ENCODE results near the gene LIN7B. TPM values are rescaled to one million over a fixed set of nuclear protein-coding genes. Genes with fewer than 3 reads are reported as not detected.

LIN7B gene
- total RNA-seq, 1 experiment from 2014 or later, result 2.6 TPM

DNA sequence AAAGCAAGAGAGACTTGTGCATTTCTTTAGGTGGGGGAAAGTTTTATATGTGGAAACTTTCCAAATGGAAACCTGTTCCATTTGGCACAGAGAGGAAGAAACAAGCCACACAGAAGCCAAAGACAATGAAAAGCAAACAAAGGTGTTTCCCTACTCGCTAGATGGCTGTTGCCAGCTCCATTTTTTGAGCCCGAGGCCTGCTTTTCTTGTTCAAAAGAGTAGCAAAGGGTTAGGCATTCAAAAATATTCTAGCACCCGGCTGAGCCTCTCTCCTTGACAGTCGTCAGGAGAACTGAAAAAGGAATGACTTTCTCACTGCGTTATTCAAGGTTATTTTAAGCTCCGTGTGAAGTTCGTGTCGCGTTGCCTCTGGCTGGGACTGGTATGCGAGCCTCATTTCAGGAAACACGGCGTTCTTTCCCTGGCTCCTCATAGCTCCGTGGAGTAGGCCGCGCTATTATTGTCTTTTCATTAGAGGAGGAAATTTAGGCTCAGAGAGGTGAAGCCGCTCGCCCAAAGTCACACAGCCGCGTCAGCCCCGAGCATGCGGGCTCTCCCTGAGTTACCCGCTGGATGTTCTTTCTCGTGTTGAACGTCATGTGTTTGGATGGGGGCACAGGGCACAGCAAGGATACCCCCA is 51.1 kb downstream of the LIN7B start:
- no peaks in the 10 kb centered on the region for H3K4me1 Mint-ChIP-seq (ENCODE audit: insufficient read depth, unreplicated experiment)
- intact Hi-C loops (cut with micrococcal nuclease), result no loop called here
- DNase-seq (ENCODE audit: unreplicated experiment), result no peak
- no peak overlapping the region for H3K27ac Mint-ChIP-seq (ENCODE audit: low read depth, unreplicated experiment)
- TF ChIP-seq, protein P1, sequence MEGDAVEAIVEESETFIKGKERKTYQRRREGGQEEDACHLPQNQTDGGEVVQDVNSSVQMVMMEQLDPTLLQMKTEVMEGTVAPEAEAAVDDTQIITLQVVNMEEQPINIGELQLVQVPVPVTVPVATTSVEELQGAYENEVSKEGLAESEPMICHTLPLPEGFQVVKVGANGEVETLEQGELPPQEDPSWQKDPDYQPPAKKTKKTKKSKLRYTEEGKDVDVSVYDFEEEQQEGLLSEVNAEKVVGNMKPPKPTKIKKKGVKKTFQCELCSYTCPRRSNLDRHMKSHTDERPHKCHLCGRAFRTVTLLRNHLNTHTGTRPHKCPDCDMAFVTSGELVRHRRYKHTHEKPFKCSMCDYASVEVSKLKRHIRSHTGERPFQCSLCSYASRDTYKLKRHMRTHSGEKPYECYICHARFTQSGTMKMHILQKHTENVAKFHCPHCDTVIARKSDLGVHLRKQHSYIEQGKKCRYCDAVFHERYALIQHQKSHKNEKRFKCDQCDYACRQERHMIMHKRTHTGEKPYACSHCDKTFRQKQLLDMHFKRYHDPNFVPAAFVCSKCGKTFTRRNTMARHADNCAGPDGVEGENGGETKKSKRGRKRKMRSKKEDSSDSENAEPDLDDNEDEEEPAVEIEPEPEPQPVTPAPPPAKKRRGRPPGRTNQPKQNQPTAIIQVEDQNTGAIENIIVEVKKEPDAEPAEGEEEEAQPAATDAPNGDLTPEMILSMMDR (IDR thresholded peaks at IDR 0.05; ENCODE audit: unreplicated experiment), result no peak
- BruUV-seq (replicated peaks), result no TSS peak
- no peak overlapping the region for H3K4me3 Mint-ChIP-seq (ENCODE audit: unreplicated experiment)
- ChIA-PET POLR2A (no interaction called here), CTCF (interaction anchor here (0.6 kb wide), 1 partner anchor 109 kb away, joined by 3 read pairs; no protein-coding TSS in a partner anchor)
- H3K36me3 Mint-ChIP-seq (ENCODE audit: insufficient read depth, unreplicated experiment), result no peaks in the 10 kb centered on the region
- no peaks in the 10 kb centered on the region for H3K27me3 Mint-ChIP-seq (ENCODE audit: insufficient read depth, unreplicated experiment)
- no peaks in the 10 kb centered on the region for H3K9me3 Mint-ChIP-seq (ENCODE audit: unreplicated experiment)

DNA sequence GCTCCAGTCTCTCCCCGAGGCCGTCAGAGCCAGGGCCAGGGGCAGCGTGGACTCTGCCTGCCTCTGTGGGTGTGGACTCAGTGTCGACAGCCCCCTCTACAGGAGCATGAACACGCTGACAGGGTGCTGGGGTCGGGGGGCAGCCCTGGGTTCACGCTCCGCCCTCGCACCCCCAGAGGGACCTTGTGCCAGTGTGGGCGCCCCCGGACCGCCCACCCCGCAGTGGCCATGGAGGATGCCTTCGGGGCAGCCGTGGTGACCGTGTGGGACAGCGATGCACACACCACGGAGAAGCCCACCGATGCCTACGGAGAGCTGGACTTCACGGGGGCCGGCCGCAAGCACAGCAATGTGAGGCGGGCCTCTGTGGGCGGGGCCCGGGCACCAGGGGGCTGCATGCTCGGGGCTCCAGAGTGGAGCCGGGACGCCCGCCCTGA is 51.7 kb downstream of the LIN7B start:
- TF ChIP-seq, protein P1 (IDR thresholded peaks at IDR 0.05; ENCODE audit: unreplicated experiment), result no peak
- POLR2A ChIA-PET, result no interaction called here
- H3K27ac Mint-ChIP-seq (ENCODE audit: low read depth, unreplicated experiment), result no peak overlapping the region
- H3K27me3 Mint-ChIP-seq (ENCODE audit: insufficient read depth, unreplicated experiment), result no peaks in the 10 kb centered on the region
- no TSS peak for BruUV-seq (replicated peaks)
- intact Hi-C loops (cut with micrococcal nuclease), result no loop called here
- H3K9me3 Mint-ChIP-seq (ENCODE audit: unreplicated experiment), result no peaks in the 10 kb centered on the region
- DNase-seq (ENCODE audit: unreplicated experiment), result no peak
- no peaks in the 10 kb centered on the region for H3K4me1 Mint-ChIP-seq (ENCODE audit: insufficient read depth, unreplicated experiment)
- H3K4me3 Mint-ChIP-seq (ENCODE audit: unreplicated experiment), result no peak overlapping the region
- CTCF ChIA-PET, result interaction anchor here (0.6 kb wide), 1 partner anchor 1858 kb away, joined by 3 read pairs; no protein-coding TSS in a partner anchor
- peaks cover 5% of the 10 kb centered on the region for H3K36me3 Mint-ChIP-seq (ENCODE audit: insufficient read depth, unreplicated experiment)

- no peaks in the 10 kb centered on the region for H3K27me3 Mint-ChIP-seq (ENCODE audit: insufficient read depth, unreplicated experiment)
- TF ChIP-seq, protein P1 (IDR thresholded peaks at IDR 0.05; ENCODE audit: unreplicated experiment), result no peak
- H3K4me1 Mint-ChIP-seq (ENCODE audit: insufficient read depth, unreplicated experiment), result no peaks in the 10 kb centered on the region
- peaks cover 5% of the 10 kb centered on the region for H3K36me3 Mint-ChIP-seq (ENCODE audit: insufficient read depth, unreplicated experiment)
- no peak overlapping the region for H3K27ac Mint-ChIP-seq (ENCODE audit: low read depth, unreplicated experiment)
- no peaks in the 10 kb centered on the region for H3K9me3 Mint-ChIP-seq (ENCODE audit: unreplicated experiment)
- CTCF ChIA-PET, result no interaction called here
- no peak for DNase-seq (ENCODE audit: unreplicated experiment)
- no peak overlapping the region for H3K4me3 Mint-ChIP-seq (ENCODE audit: unreplicated experiment)
- intact Hi-C loops (cut with micrococcal nuclease), result no loop called here
- BruUV-seq (replicated peaks), result no TSS peak
- POLR2A ChIA-PET, result no interaction called here
Observed at GRCh38 chr19:49167857-49168409, 53.8 kb downstream of the LIN7B start.

Other genes with a start within 250 kb of the LIN7B start
- 10.1 and 11.9 TPM in 2 replicates for gene PLEKHA4, start 245.8 kb upstream of the LIN7B start, total RNA-seq (2022)
- gene PPP1R15A, start 241.9 kb upstream of the LIN7B start, total RNA-seq (2022), result 207 and 248 TPM in 2 replicates
- gene TULP2, start 215.6 kb upstream of the LIN7B start, total RNA-seq (2022), result not detected in 2 replicates
- gene NUCB1, start 214.1 kb upstream of the LIN7B start, total RNA-seq (2022), result 61.4 and 76.8 TPM in 2 replicates
- gene DHDH, start 180.7 kb upstream of the LIN7B start, total RNA-seq (2022), result not detected in 2 replicates
- gene BAX, start 159.5 kb upstream of the LIN7B start, total RNA-seq (2022), result 130 and 152 TPM in 2 replicates
- 275 and 390 TPM in 2 replicates for gene FTL, start 149.1 kb upstream of the LIN7B start, total RNA-seq (2022)
- gene GYS1, start 121.1 kb upstream of the LIN7B start, total RNA-seq (2022), result 29.7 and 42.7 TPM in 2 replicates
- 126 and 156 TPM in 2 replicates for gene RUVBL2, start 120.5 kb upstream of the LIN7B start, total RNA-seq (2022)
- gene LHB, start 97.3 kb upstream of the LIN7B start, total RNA-seq (2022), result not detected in 2 replicates
- gene CGB3, start 90.0 kb upstream of the LIN7B start, total RNA-seq (2022), result not detected in 2 replicates
- not detected in 2 replicates for gene CGB2, start 82.5 kb upstream of the LIN7B start, total RNA-seq (2022)
- gene CGB1, start 77.5 kb upstream of the LIN7B start, total RNA-seq (2022), result not detected in 2 replicates
- not detected in 2 replicates for gene CGB5, start 70.5 kb upstream of the LIN7B start, total RNA-seq (2022)
- 1.3 TPM in 1 of 2 replicates, not detected in the other for gene CGB8, start 65.3 kb upstream of the LIN7B start, total RNA-seq (2022)
- gene CGB7, start 56.6 kb upstream of the LIN7B start, total RNA-seq (2022), result 2.3 and 2.5 TPM in 2 replicates
- 6.0 and 7.8 TPM in 2 replicates for gene NTF4, start 49.6 kb upstream of the LIN7B start, total RNA-seq (2022)
- gene KCNA7, start 41.7 kb upstream of the LIN7B start, total RNA-seq (2022), result not detected in 2 replicates
- gene SNRNP70, start 28.9 kb upstream of the LIN7B start, total RNA-seq (2022), result 199 and 200 TPM in 2 replicates
- gene C19orf73, start 4.8 kb downstream of the LIN7B start, total RNA-seq (2022), result 2.4 and 3.2 TPM in 2 replicates
- 6.7 and 8.0 TPM in 2 replicates for gene PPFIA3, start 5.2 kb downstream of the LIN7B start, total RNA-seq (2022)
- not detected in 2 replicates for gene HRC, start 41.0 kb downstream of the LIN7B start, total RNA-seq (2022)
- 21.2 and 21.4 TPM in 2 replicates for gene TRPM4, start 43.4 kb downstream of the LIN7B start, total RNA-seq (2022)
- gene SLC6A16, start 210.8 kb downstream of the LIN7B start, total RNA-seq (2022), result 0.39 TPM in 1 of 2 replicates, not detected in the other
- gene CD37, start 221.0 kb downstream of the LIN7B start, total RNA-seq (2022), result not detected in 2 replicates
- gene TEAD2, start 248.0 kb downstream of the LIN7B start, total RNA-seq (2022), result 3.5 and 6.2 TPM in 2 replicates
- gene DKKL1, start 249.5 kb downstream of the LIN7B start, total RNA-seq (2022), result 0.56 TPM in 1 of 2 replicates, not detected in the other

Measured in MCF 10A (cell line).